Gastrocnemius medialis (tissue), 4 donors: ENCODE measurements around the gene ADAMTSL2.

ENCODE experiments used
- CTCF ChIP-seq, 5 experiments: fragments of 450-650 bp in 3 of 5; fragments of 200-600 bp in 2 of 5; sonication (generic) in 2 of 5; IDR thresholded peaks in 4 of 5; conservative IDR thresholded peaks in 1 of 5; 1 replicate in 4 of 5; 2 replicates in 1 of 5; pipeline ENCODE4 v1.5.1; 2016 to 2019; ENCODE audit warnings: antibody characterized with exemption in 5 of 5, mild to moderate bottlenecking in 3 of 5, moderate library complexity in 3 of 5
- POLR2A ChIP-seq, 2 donors: fragments of 450-650 bp; IDR thresholded peaks; one replicate each; pipeline ENCODE4 v1.6.1; 2017; ENCODE audit warnings: antibody characterized with exemption in 2 of 2, mild to moderate bottlenecking in 2 of 2, moderate library complexity in 2 of 2

GRCh38 chr9:133612051-133612450 lies 77.5 kb downstream of the ADAMTSL2 start:
- TF ChIP-seq CTCF (IDR thresholded peaks at IDR 0.05 in 4 of 5, conservative IDR thresholded peaks at IDR 0.05 in 1 of 5) (no peak), POLR2A (IDR thresholded peaks at IDR 0.05) (no peak)
